Left renal cortex interstitium (tissue), 4 donors: ENCODE results near the gene EXOC3. TPM values are rescaled to one million over a fixed set of nuclear protein-coding genes. Genes with fewer than 3 reads are reported as not detected.

Source experiments
- DNase-seq, 4 donors: peaks; one replicate each; pipeline ENCODE4 v3.0.0-alpha.2; 2013; ENCODE audit warnings: low read depth in 4 of 4, low spot score in 2 of 4, missing footprints in 1 of 4
- polyA plus RNA-seq, 4 donors: library from polyadenylated mRNA; unstranded; fragments of 120-200 nt; gene quantifications; one replicate each; pipeline ENCODE4 v1.2.1, GENCODE V29; 2013; ENCODE audit not compliant: insufficient read length in 4 of 4

Gene EXOC3
- polyA plus RNA-seq, 4 donors: 52.1 to 77.3 (median 61.9) TPM

DNA sequence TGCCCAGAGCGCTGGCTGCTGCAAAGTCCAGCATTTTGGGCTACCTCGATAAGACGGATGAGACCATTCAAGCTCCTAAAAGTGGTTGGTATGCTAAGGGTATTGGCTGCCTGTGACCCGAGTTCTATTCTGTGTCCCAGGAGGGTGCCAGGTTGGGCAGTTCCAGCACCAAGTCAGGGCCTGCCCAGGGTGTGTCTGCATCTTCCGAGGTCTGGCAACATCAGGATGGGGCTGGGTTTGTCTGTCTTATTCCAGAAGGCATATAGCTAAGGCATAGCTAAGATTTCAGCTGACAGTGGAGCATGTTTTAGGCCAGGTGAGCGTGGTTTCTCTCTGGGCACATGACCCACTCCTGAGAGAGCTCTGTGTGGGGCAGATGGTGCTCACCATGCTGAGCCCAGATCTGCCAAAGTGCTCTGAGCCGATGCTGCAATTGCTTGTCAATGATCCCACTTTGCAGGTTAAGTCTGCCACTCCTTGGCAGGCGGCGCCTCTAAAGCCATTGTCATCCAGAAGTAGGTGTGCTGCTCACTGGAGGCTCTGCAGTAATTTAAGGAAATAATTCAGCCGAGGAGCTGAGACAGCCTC lies 73.5 kb downstream of the EXOC3 start:
- DNase-seq: no peak

Other genes with a start within 250 kb of the EXOC3 start
- gene CCDC127, start 225.0 kb upstream of the EXOC3 start, polyA plus RNA-seq: 10 to 100 TPM; 11.2 to 16.6 (median 14.1) TPM
- gene SDHA, start 224.9 kb upstream of the EXOC3 start, polyA plus RNA-seq: 100 to 1,000 TPM; 139 to 150 (median 144) TPM
- gene PDCD6, start 171.5 kb upstream of the EXOC3 start, polyA plus RNA-seq: 100 to 1,000 TPM; 129 to 144 (median 132) TPM
- 1 to 10 TPM; 1.9 to 3.2 (median 2.6) TPM for gene AHRR, start 121.5 kb upstream of the EXOC3 start, polyA plus RNA-seq
- gene SLC9A3, start 81.3 kb downstream of the EXOC3 start, polyA plus RNA-seq: 10 to 100 TPM; 39.7 to 60.5 (median 52.2) TPM
- 10 to 100 TPM in 2 of 4 donors, 1 to 10 TPM in 2; 6.1 to 14.4 (median 9.6) TPM for gene CEP72, start 169.2 kb downstream of the EXOC3 start, polyA plus RNA-seq